GM18873 (cell line): Measurements from ENCODE around the gene PLAAT4.

Experiments used
- ATAC-seq: cut with Tn5 transposase; IDR thresholded peaks from one replicate; pipeline ENCODE4 v1.9.1; 2021; ENCODE audit warnings: mild to moderate bottlenecking, moderate library complexity, moderate number of reproducible peaks; ENCODE audit not compliant: unreplicated experiment, low FRiP score

PLAAT4 gene

DNA sequence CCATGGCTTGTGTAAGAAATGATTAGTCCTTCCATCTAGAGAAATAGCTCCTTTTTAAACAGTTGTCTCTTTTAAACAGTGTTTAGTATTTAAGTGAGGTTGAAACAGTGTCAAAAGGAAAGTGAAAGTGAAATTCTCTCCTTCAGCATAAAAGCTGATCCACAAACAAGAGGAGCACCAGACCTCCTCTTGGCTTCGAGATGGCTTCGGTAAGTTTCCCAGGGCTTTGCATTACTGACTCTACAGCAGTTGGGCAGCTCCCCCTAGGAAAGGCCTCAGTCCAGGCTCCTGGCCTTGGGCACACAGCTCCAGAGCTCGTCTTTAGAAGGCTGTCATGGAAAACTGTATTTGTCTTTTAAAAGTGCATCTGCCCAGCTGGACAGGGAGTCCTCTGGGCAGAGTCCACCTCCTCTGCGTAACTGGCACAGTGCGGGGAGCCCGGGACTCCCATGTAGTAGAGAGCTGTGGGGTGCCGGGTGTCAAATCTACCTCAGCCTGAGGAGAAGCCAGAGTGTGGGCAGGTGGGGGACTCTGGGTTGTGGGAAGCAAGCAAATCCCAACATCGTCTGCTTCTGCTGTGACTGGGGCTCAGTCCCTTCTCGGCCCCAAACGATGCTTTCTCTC lies at the start of gene PLAAT4:
Gene PLAAT4, plus strand, starts transcription at position 140 of the 624 bp plus-strand sequence. Its CDS starts 61 bp downstream, at position 201.
- ATAC-seq, result no peak

- no peak for ATAC-seq
Measured at GRCh38 chr11:63488789-63489188, 47.8 kb upstream of the PLAAT4 start.

GRCh38 chr11:63489879-63490278 lies 46.7 kb upstream of the PLAAT4 start:
- ATAC-seq, result no peak

GRCh38 chr11:63490551-63491239 lies 45.9 kb upstream of the PLAAT4 start, which contains the start of gene PLAAT5:
PLAAT5 (minus strand) TSS chr11:63491167; CDS start chr11:63491034, 133 bp downstream.
- ATAC-seq, result no peak

DNA sequence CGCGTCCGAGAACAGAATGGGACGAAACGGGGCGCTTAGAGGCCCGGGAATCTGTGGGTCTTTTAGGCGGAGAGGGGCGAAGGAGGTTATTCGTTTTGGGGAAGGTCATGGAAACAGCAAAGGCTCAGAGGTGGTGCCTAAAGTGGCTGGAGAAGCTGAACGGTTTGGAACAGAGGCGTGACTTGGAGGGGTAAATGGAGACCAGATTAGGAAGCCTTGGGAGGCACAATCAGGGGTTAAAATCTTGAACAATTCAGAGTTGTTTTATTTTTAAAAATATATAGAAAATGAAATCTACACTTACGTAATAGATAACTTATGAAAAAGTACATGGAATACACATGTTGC lies 45.4 kb upstream of the PLAAT4 start:
- ATAC-seq, result no peak

- ATAC-seq, result no peak
Measured at GRCh38 chr11:63491636-63492372, 44.8 kb upstream of the PLAAT4 start.

DNA sequence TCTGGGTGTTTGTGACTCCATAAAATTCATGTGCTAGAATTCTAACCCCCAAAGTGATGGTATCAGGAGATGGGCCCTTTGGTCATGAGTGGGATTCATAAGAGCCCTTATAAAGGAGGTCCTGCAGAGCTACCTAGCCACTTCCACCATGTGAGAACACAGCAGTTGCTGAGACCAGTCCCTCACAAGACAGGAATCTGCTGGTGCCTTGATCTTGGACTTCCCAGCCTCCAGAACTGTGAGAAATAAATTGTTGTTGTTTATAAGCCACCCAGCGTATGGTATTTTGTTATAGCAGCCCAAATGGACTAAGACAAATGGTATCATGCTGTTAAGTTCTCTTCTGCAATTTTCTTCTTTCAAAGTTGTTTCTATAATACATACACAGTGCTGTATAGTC lies 44.2 kb upstream of the PLAAT4 start:
- ATAC-seq, result no peak

- no peak for ATAC-seq
Measured at GRCh38 chr11:63493127-63493526, 43.5 kb upstream of the PLAAT4 start.

DNA sequence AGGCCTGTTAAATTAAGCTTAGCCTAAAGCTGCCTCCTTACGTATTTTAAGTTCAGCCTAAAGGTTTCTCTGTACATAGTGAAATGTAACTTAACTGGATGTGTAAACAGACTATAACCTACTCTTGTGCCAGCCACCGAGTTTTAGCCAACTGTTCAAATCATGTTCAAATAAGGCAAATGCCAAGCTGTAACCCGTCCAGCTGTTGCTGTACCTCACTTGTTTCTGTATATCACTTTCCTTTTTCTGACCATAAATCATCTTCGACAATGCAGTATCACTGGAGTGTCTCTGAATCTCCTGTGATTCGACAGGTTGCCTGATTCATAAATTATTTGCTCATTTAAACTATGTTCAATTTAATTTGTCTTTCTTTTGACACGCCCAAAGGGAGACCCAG lies 41.6 kb upstream of the PLAAT4 start:
- ATAC-seq, result no peak

DNA sequence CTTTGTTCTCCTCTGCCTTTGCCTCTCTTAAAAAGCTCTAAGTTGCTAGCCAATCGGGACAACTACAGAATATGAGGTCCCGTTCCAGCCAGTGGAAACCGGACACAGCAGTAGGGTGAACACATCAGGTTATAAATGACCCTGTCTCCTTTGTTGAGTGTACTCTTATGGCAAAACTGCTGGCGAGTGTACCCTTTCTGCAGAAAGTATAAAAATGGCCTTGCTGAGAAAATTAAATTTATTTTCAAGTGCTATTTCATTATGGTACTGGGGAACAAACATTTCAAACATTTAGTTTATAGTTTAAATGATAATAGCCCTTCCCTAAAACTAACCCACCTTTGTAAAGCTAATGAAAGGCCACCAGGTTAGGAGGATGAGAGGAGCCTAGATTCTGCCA lies 36.7 kb upstream of the PLAAT4 start:
- ATAC-seq, result no peak

DNA sequence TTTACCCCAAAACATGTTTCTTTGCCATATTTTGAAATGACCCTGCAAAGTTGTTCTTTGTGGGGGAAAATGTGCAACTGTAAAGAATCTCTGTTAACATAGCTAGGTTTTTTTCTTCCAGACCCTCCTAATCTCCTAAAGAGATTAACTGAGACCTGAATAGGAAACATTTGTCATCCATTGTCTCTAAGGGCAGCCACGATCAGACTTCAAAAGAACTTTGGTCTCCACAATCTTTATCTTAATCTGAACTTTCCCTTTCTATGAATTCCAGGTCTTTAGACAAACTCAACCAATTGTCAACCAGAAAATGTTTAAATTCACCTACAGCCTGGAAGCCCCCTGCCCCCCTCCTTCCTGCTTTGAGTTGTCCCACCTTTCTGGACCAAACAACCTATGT lies 35.4 kb upstream of the PLAAT4 start:
- ATAC-seq, result no peak

DNA sequence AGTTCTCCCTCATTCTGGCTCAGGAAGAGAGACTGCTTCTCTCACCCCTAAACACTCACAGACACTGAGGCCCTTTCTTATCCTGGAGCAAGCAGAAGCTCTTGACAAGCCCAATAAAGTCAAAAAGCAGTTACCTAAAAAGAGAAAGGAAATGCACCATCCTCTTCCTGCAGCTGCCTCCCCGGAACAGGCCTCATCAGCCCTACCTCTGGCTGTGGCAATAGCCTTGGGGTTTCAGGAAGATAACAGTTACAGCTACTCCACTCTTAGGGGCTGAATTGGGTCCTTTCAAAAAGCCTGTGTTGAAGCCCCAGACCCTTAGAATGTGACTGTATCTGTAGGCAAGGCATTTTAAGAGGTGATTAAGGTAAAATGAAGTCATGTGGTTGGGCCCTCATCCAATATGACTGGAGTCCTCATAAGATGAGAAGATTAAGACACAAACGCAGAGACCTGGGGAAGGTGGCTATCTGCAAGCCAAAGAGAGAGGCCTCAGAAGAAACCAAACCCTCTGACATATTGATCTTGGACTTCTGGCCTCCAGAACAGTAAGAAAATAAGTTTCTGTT lies 34.3 kb upstream of the PLAAT4 start:
- no peak for ATAC-seq

- ATAC-seq, result no peak
Measured at GRCh38 chr11:63503492-63503891, 33.1 kb upstream of the PLAAT4 start.

DNA sequence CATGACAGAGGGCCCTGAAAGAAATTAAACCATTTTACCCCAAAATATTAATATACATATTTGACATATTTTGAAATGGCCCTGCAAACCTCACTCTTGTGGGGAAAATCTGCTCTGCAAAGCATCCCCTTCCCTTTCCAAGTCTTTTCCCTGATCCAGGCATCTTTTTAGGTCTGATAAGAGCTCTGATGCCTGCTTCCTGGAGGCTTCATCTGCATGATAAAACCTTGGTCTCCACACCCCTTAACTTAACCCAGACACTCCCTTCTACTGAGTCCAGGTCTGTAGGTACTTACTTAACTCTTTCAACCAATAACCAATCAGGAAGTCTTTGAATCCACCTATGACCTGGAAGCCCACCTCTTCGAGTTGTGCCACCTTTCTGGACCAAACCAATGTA lies 32.6 kb upstream of the PLAAT4 start:
- ATAC-seq, result no peak

DNA sequence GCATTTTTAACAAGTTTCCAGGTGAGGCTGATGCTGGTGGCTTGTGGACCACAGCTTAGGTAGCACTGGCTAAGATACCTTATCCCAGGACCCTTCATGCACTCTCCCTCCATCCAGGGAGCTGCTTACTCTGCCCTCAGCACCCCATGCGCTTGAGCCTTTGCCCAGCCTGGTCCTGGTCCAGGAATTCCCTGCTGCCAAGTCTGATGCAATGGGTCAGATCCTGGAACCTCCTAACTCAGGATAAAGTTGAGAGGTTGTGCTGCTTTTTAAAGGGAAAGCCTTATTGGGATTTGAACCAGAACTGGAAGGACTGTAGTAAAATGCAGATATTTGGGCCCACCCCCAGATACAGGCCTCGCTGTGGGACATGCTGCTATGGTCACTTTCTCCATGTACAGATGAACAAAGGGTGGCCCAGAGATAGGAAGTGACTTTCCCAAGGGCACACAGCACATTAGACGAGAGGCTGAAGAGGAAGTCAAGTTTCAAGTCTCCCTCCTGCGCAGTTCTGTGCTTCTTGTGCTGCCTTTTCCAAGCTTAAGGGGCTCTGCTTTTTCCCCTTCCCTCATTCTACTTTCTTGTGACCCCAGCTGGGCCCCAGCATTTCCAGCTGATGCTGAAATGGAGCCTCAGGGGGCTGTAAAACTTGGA lies 31.5 kb upstream of the PLAAT4 start:
- ATAC-seq, result no peak

DNA sequence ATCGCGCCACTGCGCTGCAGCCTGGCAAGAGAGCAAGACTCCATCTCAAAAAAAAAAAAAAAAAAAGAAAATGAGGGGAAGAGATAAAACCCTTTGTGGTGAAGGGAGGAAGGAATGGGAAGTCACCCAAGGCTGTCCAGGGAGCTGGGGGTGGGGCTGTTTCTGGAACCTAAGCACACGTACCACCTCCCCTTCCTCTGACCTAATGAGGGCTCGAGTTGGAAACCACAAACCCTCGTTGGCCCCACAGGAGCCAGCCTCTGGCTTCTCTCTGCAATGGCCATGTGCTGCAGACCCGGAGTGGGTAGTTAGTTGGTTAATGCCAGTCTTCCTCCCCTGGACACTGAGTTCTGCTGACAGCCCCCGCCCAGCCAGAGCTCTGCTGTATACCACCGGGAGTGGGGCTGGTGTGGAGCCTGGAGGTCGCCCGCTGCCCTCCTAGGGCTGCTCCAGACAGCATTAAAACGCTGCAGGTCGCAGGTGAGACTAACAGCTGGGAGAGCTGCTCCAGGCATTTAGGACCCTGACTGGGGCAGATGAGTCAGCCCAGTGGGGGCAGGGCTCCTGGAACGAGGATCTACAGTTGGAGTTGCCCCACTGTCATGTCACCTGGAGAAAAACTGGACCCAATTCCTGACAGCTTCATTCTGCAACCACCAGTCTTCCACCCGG lies 30.6 kb upstream of the PLAAT4 start, which contains the start of gene LGALS12:
Gene LGALS12, plus strand, starts transcription at position 228 of the 672 bp plus-strand sequence. Its CDS starts 375 bp downstream, at position 603.
- ATAC-seq, result no peak

DNA sequence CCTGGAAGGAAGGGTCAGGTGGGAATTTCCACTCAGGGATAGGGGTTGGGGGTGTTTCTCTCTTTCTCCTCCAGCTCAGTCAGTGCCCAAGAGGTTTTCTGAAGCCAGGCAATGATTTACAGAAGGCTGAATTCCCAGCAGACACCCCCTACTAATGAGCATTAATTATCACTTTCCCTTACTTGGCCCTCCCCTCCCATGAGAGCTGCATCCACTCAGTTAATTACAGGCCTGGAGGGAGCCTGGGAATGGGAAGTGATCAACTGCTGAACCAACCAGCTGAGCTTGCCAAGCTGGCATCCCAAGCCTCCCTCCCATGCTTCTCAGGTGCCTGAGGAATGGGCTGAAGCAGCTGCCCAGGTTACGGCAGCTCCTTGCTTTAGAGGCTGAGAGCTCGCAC lies 29.7 kb upstream of the PLAAT4 start:
- ATAC-seq, result no peak

GRCh38 chr11:63507511-63507910 lies 29.1 kb upstream of the PLAAT4 start:
- ATAC-seq, result no peak

DNA sequence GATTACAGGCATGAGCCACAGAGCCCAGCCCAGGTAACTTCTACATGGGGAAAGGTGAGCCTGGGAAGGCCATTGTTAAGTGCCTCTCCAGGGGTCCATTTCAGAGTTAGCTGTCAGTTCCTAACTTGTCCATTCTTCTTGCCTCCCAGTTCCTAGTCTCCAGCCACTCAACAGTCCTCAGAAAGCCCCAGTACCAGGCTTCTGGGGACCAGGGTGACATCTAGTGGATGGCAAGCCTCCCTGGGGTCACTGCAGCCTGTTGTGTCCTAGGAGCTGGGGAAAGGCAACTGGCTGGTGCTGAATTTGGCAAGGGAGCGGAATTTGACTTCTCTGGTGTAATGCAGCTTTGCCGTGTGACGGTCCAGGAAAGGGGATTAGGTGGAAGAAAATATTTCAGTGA lies 28.6 kb upstream of the PLAAT4 start:
- ATAC-seq, result no peak

GRCh38 chr11:63508745-63509144 lies 27.9 kb upstream of the PLAAT4 start:
- no peak for ATAC-seq
